Right lobe of liver (tissue), 6 donors: ENCODE data around the gene SMIM17. TPM values are rescaled to one million over a fixed set of nuclear protein-coding genes. Genes with fewer than 3 reads are reported as not detected.
A peak's percentile ranks its signal among the peaks of the same experiment; 100 is the strongest.

Experiments
- ATAC-seq, 4 donors: fragments of 200-7000 bp; cut with Tn5 transposase; one replicate each; pipeline ENCODE4 v1.9.1; 2020; ENCODE audit warnings: mild to moderate bottlenecking in 4 of 4, moderate library complexity in 4 of 4
- DNase-seq, 3 donors: peaks; one replicate each; pipeline ENCODE4 v3.0.0-alpha.2; 2020
- H3K27ac ChIP-seq, 3 donors: fragments of 200-600 bp; one replicate each; pipeline ENCODE4 v1.8.0; 2022
- H3K27me3 ChIP-seq, 2 donors: fragments of 200-600 bp; one replicate each; pipeline ENCODE4 v1.8.0; 2022
- H3K36me3 ChIP-seq, 4 donors: fragments of 200-600 bp; sonication (generic) in 1 of 4; one replicate each; pipeline versions ENCODE4 v1.5.1 to v1.8.0; 2017 to 2022; ENCODE audit warnings: control low read depth in 1 of 4
- H3K4me1 ChIP-seq, 4 donors: fragments of 200-600 bp; sonication (generic) in 1 of 4; one replicate each; pipeline versions ENCODE4 v1.5.1 to v1.8.0; 2017 to 2022; ENCODE audit warnings: control low read depth in 1 of 4
- H3K4me3 ChIP-seq, 3 donors: fragments of 200-600 bp; one replicate each; pipeline ENCODE4 v1.8.0; 2022
- H3K9me3 ChIP-seq, 4 donors: fragments of 200-600 bp; sonication (generic) in 1 of 4; one replicate each; pipeline versions ENCODE4 v1.5.1 to v1.8.0; 2017 to 2022; ENCODE audit warnings: control low read depth in 1 of 4
- POLR2A ChIP-seq: fragments of 450-650 bp; IDR thresholded peaks from one replicate; pipeline ENCODE4 v1.6.1; 2017; ENCODE audit warnings: antibody characterized with exemption, mild to moderate bottlenecking
- whole genome bisulfite sequencing: methylation state at CpG from one replicate; pipeline ENCODE4 v1.1.6; 2018; ENCODE audit warnings: low coverage, low lambda C conversion rate; ENCODE audit not compliant: insufficient coverage; ENCODE audit errors: missing lambda C conversion rate; 5-methylcytosine and 5-hydroxymethylcytosine counted together
- intact Hi-C, 2 donors: fragments of 100-400 bp; cut with DNase I; formaldehyde crosslinking; loops; one replicate each; pipeline versions ENCODE4 v1.11.2 to v1.14.1; 2022
- total RNA-seq, 6 experiments: library from RNA; depleted of rRNA in 2 of 6; stranded (reverse); fragments of >200 nt in 2 of 6; fragmentation: NEBNext Ultra II Directional in 3 of 6; extraction: Animal tissue kit (Norgen Biotek cat#: 25700) in 3 of 6; gene quantifications; one replicate each; pipeline versions ENCODE4 v1.1.0 to v1.2.4, GENCODE V29; 2016 to 2023
- TF ChIP-seq, protein P1 (sequence below), 4 donors: fragments of 200-600 bp in 3 of 4; fragments of 450-650 bp in 1 of 4; IDR thresholded peaks; one replicate each; pipeline versions ENCODE4 v1.5.1 to v1.8.0; 2016 to 2022; ENCODE audit warnings: antibody characterized with exemption in 4 of 4, mild to moderate bottlenecking in 2 of 4
- donor health status: DM: no; HTN: yes; CAD: no.
- donor health status: DM: no; HTN: no; CAD: no.
- donor health status: DM: no; HTN: no; CAD: no.
- donor health status: DM: no; HTN: yes; CAD: no.
- donor health status: DM: no; HTN: yes; CAD: no.

The SMIM17 gene
- total RNA-seq, 6 experiments from 2014 or later, result not detected

DNA sequence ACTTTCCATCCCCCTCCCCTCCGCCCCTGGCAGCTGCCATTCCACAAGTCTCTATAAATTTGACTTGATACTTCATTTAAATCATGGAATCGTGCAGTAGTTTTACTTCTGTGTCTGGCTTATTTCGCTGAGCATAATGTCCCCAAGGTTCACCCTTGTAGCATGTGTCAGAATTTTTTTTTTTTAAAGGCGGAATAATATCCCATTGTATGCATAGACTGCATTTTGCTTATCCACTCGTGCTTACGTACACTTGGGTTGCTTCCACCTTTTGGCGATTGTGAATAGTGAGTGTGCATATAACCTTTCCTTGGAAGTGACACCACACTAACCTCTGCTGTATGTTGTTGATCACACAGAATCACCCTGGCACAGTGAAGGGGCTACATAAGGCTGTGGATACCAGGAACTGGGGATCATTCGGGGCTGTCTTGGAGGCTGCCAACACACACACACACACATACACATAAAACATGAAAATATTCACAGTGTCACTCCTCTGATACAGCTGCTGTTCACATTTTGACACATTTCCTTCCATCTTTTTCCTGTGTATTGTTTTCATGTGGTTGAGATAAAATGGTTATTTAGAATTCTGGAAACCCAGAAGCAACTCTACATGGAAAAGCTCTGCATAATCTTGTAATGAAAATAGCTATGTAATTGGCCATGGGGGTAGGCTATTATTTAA is 34.5 kb upstream of the SMIM17 start:
- H3K36me3 ChIP-seq, result no peaks in the 10 kb centered on the region
- no peaks in the 10 kb centered on the region for H3K4me1 ChIP-seq
- peak in 1 of 4 donors; percentile 17 for ATAC-seq
- H3K9me3 ChIP-seq, result peaks cover 0 to 20% (median 5%) of the 10 kb centered on the region in 4 donors
- no peak for DNase-seq
- no peaks in the 10 kb centered on the region for H3K27me3 ChIP-seq
- no peak overlapping the region for H3K27ac ChIP-seq
- WGBS, result 93% methylated on average over 7 of the region's 8 CpGs
- no peak overlapping the region for H3K4me3 ChIP-seq
- intact Hi-C loops, result no loop called here
- no peak for TF ChIP-seq POLR2A
- TF ChIP-seq, protein P1, sequence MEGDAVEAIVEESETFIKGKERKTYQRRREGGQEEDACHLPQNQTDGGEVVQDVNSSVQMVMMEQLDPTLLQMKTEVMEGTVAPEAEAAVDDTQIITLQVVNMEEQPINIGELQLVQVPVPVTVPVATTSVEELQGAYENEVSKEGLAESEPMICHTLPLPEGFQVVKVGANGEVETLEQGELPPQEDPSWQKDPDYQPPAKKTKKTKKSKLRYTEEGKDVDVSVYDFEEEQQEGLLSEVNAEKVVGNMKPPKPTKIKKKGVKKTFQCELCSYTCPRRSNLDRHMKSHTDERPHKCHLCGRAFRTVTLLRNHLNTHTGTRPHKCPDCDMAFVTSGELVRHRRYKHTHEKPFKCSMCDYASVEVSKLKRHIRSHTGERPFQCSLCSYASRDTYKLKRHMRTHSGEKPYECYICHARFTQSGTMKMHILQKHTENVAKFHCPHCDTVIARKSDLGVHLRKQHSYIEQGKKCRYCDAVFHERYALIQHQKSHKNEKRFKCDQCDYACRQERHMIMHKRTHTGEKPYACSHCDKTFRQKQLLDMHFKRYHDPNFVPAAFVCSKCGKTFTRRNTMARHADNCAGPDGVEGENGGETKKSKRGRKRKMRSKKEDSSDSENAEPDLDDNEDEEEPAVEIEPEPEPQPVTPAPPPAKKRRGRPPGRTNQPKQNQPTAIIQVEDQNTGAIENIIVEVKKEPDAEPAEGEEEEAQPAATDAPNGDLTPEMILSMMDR (IDR thresholded peaks at IDR 0.05), result no peak

GRCh38 chr19:56611288-56611687 is 31.7 kb upstream of the SMIM17 start:
- no peak for DNase-seq
- no peak overlapping the region for H3K4me3 ChIP-seq
- H3K4me1 ChIP-seq, result no peaks in the 10 kb centered on the region
- H3K9me3 ChIP-seq, result peaks cover 0 to 14% (median 3%) of the 10 kb centered on the region in 4 donors
- ATAC-seq, result no peak
- no peak overlapping the region for H3K27ac ChIP-seq
- TF ChIP-seq POLR2A, result no peak
- TF ChIP-seq, protein P1 (IDR thresholded peaks at IDR 0.05), result no peak
- intact Hi-C loops, result no loop called here
- no peaks in the 10 kb centered on the region for H3K27me3 ChIP-seq
- WGBS, result 63% methylated on average over 6 of the region's 8 CpGs
- H3K36me3 ChIP-seq, result no peaks in the 10 kb centered on the region

- Histone ChIP-seq H3K9me3 (peaks cover 0 to 11% (median 0%) of the 10 kb centered on the region in 4 donors), H3K36me3 (no peaks in the 10 kb centered on the region), H3K4me1 (no peaks in the 10 kb centered on the region), H3K27ac (no peak overlapping the region), H3K4me3 (no peak overlapping the region), H3K27me3 (no peaks in the 10 kb centered on the region)
- TF ChIP-seq, protein P1 (IDR thresholded peaks at IDR 0.05), result no peak
- TF ChIP-seq POLR2A, result no peak
- ATAC-seq, result no peak
- intact Hi-C loops, result no loop called here
- 100% methylated on average over 1 of the region's 2 CpGs for WGBS
- no peak for DNase-seq
Measured at GRCh38 chr19:56612737-56613136, 30.2 kb upstream of the SMIM17 start.

- ATAC-seq, result peak in 2 of 4 donors; percentile 41 to 48
- H3K27me3 ChIP-seq, result no peaks in the 10 kb centered on the region
- 89% methylated on average over 5 of the region's 5 CpGs for WGBS
- no peaks in the 10 kb centered on the region for H3K4me1 ChIP-seq
- no peak for DNase-seq
- H3K27ac ChIP-seq, result no peak overlapping the region
- peaks cover 0 to 2% (median 0%) of the 10 kb centered on the region in 4 donors for H3K36me3 ChIP-seq
- intact Hi-C loops, result no loop called here
- peaks cover 0 to 6% (median 0%) of the 10 kb centered on the region in 4 donors for H3K9me3 ChIP-seq
- H3K4me3 ChIP-seq, result no peak overlapping the region
- TF ChIP-seq POLR2A, result no peak
Measured at GRCh38 chr19:56613639-56614038, 29.3 kb upstream of the SMIM17 start.

DNA sequence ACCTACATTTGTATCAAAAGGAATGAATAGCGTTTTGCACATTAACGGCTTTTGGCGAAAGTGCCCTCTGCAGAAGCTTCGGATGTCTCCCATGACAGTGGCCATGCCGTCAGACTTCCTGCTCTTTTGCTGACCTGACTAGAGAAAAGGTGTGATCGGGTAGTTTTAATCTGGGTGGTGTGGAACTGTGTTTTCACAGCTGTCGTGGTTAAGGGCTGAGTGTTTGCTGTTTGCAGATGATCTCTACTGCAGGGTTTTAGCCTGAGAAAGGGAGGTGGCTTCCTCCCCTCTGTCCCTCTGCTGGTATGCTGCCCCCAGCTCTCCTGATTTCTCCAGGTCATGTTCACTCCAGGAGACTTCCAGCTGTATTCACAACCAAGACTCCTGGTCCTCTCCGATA is 25.4 kb upstream of the SMIM17 start:
- peaks cover 0 to 5% (median 0%) of the 10 kb centered on the region in 4 donors for H3K9me3 ChIP-seq
- no peak for ATAC-seq
- no peaks in the 10 kb centered on the region for H3K4me1 ChIP-seq
- H3K4me3 ChIP-seq, result no peak overlapping the region
- no peak for DNase-seq
- TF ChIP-seq, protein P1 (IDR thresholded peaks at IDR 0.05), result no peak
- no peak for TF ChIP-seq POLR2A
- H3K27me3 ChIP-seq, result no peaks in the 10 kb centered on the region
- 93% methylated on average over 6 of the region's 8 CpGs for WGBS
- peaks cover 0 to 8% (median 0%) of the 10 kb centered on the region in 4 donors for H3K36me3 ChIP-seq
- intact Hi-C loops, result no loop called here
- no peak overlapping the region for H3K27ac ChIP-seq
